B cell (primary cell): ENCODE data around the gene MSLN.

ENCODE experiments used
- EZH2 ChIP-seq: IDR thresholded peaks from 2 replicates; pipeline ENCODE4 v1.6.1; 2012; ENCODE audit warnings: borderline replicate concordance, low read depth, mild to moderate bottlenecking, moderate library complexity, low read length; ENCODE audit not compliant: insufficient read depth, poor library complexity, severe bottlenecking
- TF ChIP-seq, protein P1 (sequence below): fragments of 200-600 bp; IDR thresholded peaks from one replicate; pipeline ENCODE4 v1.8.0; 2022; ENCODE audit warnings: antibody characterized with exemption, mild to moderate bottlenecking

DNA sequence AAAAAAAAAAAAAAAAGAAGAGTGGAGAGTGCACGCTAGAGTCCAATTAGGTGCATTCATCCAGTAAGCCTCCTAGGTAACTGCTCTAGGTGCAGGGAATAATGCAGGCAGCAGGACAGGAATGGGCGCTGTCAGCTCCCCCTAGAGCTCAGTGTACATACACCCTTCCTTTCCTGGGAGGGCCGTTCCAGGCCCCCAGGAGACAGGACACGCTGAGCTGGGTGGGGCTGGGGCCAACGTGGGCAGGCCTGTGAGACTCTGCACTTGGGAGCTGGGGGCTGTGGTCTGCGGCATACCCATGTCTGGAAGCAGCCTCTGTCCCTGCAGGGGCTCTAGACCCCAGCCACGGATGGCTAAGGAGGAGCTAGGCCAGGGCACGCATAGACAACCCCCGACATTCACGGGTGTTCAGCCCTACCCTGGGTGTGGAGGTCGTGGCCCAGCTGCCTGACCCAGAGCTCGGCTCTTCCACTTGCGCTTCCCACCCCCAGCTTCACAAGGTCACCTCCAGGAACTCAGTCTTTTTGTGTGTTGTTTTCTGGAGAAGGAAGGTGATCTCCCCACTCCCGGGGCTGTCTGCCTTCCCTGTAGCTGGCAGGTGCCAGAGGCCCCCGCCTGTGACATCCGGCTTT, 40.6 kb upstream of the MSLN start:
- TF ChIP-seq, protein P1, sequence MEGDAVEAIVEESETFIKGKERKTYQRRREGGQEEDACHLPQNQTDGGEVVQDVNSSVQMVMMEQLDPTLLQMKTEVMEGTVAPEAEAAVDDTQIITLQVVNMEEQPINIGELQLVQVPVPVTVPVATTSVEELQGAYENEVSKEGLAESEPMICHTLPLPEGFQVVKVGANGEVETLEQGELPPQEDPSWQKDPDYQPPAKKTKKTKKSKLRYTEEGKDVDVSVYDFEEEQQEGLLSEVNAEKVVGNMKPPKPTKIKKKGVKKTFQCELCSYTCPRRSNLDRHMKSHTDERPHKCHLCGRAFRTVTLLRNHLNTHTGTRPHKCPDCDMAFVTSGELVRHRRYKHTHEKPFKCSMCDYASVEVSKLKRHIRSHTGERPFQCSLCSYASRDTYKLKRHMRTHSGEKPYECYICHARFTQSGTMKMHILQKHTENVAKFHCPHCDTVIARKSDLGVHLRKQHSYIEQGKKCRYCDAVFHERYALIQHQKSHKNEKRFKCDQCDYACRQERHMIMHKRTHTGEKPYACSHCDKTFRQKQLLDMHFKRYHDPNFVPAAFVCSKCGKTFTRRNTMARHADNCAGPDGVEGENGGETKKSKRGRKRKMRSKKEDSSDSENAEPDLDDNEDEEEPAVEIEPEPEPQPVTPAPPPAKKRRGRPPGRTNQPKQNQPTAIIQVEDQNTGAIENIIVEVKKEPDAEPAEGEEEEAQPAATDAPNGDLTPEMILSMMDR = no peak
- no peak for TF ChIP-seq EZH2
